Measurements from ENCODE around the gene KIRREL2. TPM values are rescaled to one million over a fixed set of nuclear protein-coding genes. Genes with fewer than 3 reads are reported as not detected.

KIRREL2 gene
- total RNA-seq, 1 experiment from 2014 or later = 3.1 TPM

DNA sequence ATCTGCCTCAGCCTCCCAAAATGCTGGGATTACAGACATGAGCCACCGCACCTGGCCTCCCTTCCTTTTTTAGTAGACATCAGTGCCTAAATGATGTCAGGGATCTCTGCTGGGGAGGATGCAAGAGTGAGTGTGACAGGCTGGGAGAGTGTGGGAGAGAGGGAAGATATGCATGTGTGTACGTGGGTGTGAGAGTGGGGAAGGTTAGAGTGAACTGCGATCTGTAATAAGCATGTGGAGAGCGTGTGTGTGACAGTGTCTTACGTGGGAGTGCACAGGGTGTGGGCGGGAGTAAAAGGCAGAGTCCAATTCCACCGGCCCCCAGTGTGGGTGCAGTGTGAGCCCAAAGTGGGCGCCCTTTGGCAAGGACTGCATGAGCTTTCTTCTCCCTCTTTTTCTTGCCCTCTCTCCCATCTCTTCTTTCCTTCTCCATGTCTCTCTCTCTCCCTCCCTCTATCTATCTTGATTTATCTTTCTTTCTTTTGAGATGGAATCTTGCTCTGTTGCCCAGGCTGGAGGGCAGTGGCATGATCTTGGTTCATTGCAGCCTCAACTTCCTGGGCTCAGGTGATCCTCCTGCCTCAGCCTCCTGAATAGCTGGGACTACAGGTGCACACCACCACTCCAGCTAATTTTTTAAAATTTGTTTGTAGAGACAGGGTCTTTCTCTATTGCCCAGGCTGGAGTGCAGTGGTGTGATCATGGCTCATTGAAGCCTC, 3.5 kb upstream of the KIRREL2 start:
- no peak overlapping the region for H2BK12ac ChIP-seq (ENCODE audit: insufficient read length, low read depth, low read length)
- no peaks in the 10 kb centered on the region for H3K79me2 ChIP-seq (ENCODE audit: insufficient read depth, low read length)
- DNase-seq = no peak
- H2BK5ac ChIP-seq (ENCODE audit: insufficient read length, low read length) = no peak overlapping the region
- H3K9me3 ChIP-seq (ENCODE audit: control insufficient read depth, low read depth, low read length) = no peaks in the 10 kb centered on the region
- no peak overlapping the region for H3K4me2 ChIP-seq (ENCODE audit: insufficient read depth, insufficient read length, low read length)
- TF ChIP-seq CTCF (conservative IDR thresholded peaks at IDR 0.05) = no peak
- no peak overlapping the region for H4K8ac ChIP-seq (replicated peaks; ENCODE audit: insufficient read length, low read depth, low read length)
- no peak overlapping the region for H2BK20ac ChIP-seq (ENCODE audit: low read depth, low read length, poor library complexity, severe bottlenecking)
- no peak overlapping the region for H2BK120ac ChIP-seq (ENCODE audit: low read depth, low read length, poor library complexity, severe bottlenecking)
- no peaks in the 10 kb centered on the region; the same call in 1 of the 2 replicates for H3K4me1 ChIP-seq (ENCODE audit: insufficient read depth, low read length)
- no peak overlapping the region for H3K56ac ChIP-seq (ENCODE audit: insufficient read length, low read depth, low read length)
- Mint-ChIP-seq H3K27ac (no peak overlapping the region), H3K27me3 (ENCODE audit: low read depth) (peaks cover 79% of the 10 kb centered on the region), H3K4me3 (no peak overlapping the region), H3K9me3 (no peaks in the 10 kb centered on the region; a peak in 1 of 5 replicates), H3K4me1 (peaks cover 14 to 34% of the 10 kb centered on the region in 2 experiments), H3K36me3 (ENCODE audit: insufficient read depth in 1 of 3, low read depth in 3 of 3) (no peaks in the 10 kb centered on the region)
- H3K4ac ChIP-seq (ENCODE audit: low read depth, low read length) = no peak overlapping the region
- H3K27me3 ChIP-seq (ENCODE audit: insufficient read depth, low read length) = peaks cover 2% of the 10 kb centered on the region; the same call in 1 of the 2 replicates
- no peak overlapping the region for H3K27ac ChIP-seq (ENCODE audit: insufficient read length, low read depth, low read length)
- H3K9ac ChIP-seq (ENCODE audit: extremely low read depth, insufficient read length, low read length) = no peak overlapping the region
- WGBS (ENCODE audit: extremely low coverage, insufficient read length, low lambda C conversion rate) = no CpG with 5 or more reads among the region's 8 CpGs
- no peak overlapping the region for H3K14ac ChIP-seq (ENCODE audit: insufficient read depth, low read length)
- H4K91ac ChIP-seq (ENCODE audit: insufficient read length, low read depth, low read length) = no peak overlapping the region
- no peak overlapping the region for H2AFZ ChIP-seq (ENCODE audit: low read length)
- no peak overlapping the region for H2AK5ac ChIP-seq (ENCODE audit: insufficient read length, low read length)
- no peak overlapping the region for H3K18ac ChIP-seq (ENCODE audit: insufficient read length, low read depth, low read length)
- no peak overlapping the region for H3K23ac ChIP-seq (ENCODE audit: insufficient read length, low read depth, low read length)
- no peak overlapping the region for H4K5ac ChIP-seq (ENCODE audit: insufficient read length, low read depth, low read length)
- no peak overlapping the region for H2BK15ac ChIP-seq (ENCODE audit: low read depth, low read length)
- H3K79me1 ChIP-seq (ENCODE audit: insufficient read depth, low read depth, low read length, poor library complexity, severe bottlenecking) = no peaks in the 10 kb centered on the region
- no peak overlapping the region for H3T11ph ChIP-seq (ENCODE audit: low read length)
- peaks cover 17% of the 10 kb centered on the region for H3K23me2 ChIP-seq (ENCODE audit: insufficient read length, low read depth, low read length, poor library complexity, severe bottlenecking)
- H4K20me1 ChIP-seq (ENCODE audit: control insufficient read depth, insufficient read depth, insufficient read length) = peaks cover 3% of the 10 kb centered on the region
